H1 (cell line): ENCODE data around the gene TMEM79.
A peak's percentile ranks its signal among the peaks of the same experiment; 100 is the strongest.

Experiments
- CREB1 ChIP-seq: IDR thresholded peaks from 2 replicates; pipeline ENCODE4 v1.6.1; 2012; ENCODE audit warnings: inconsistent platforms
- CTCF ChIP-seq, 3 experiments: IDR thresholded peaks; 1 replicate in 2 of 3; 2 replicates in 1 of 3; pipeline versions ENCODE4 v1.5.1 to v1.6.1; 2011; ENCODE audit warnings: low read length in 3 of 3, mild to moderate bottlenecking in 3 of 3, inconsistent platforms in 2 of 3, low read depth in 1 of 3, moderate library complexity in 1 of 3; ENCODE audit not compliant: insufficient read depth in 1 of 3; ENCODE audit errors: control extremely low read depth in 1 of 3
- HDAC2 ChIP-seq, 2 experiments: fragments of 300-600 bp in 1 of 2; sonication (generic) in 1 of 2; IDR thresholded peaks; 2 replicates each; pipeline ENCODE4 v1.6.1; 2011 to 2012; ENCODE audit warnings: low read depth in 2 of 2, low read length in 2 of 2, mild to moderate bottlenecking in 2 of 2, moderate library complexity in 2 of 2, borderline replicate concordance in 1 of 2, inconsistent platforms in 1 of 2
- JUN ChIP-seq: IDR thresholded peaks from 2 replicates; pipeline ENCODE4 v1.6.1; 2011; ENCODE audit warnings: low read depth, mild to moderate bottlenecking, improper control_type of control experiment, low read length
- POLR2A ChIP-seq, 2 experiments: IDR thresholded peaks; 1 replicate in 1 of 2; 2 replicates in 1 of 2; pipeline ENCODE4 v1.6.1; 2011; ENCODE audit warnings: low read depth in 2 of 2, low read length in 2 of 2, mild to moderate bottlenecking in 2 of 2; ENCODE audit errors: control extremely low read depth in 1 of 2
- POLR2AphosphoS5 ChIP-seq: IDR thresholded peaks from 2 replicates; pipeline ENCODE4 v1.6.1; 2011; ENCODE audit warnings: low read depth, low read length
- TAF1 ChIP-seq: IDR thresholded peaks from 2 replicates; pipeline ENCODE4 v1.6.1; 2011; ENCODE audit warnings: mild to moderate bottlenecking, low read depth, low read length
- TEAD4 ChIP-seq: IDR thresholded peaks from 2 replicates; pipeline ENCODE4 v1.6.1; 2012; ENCODE audit warnings: low read depth, low read length, inconsistent platforms, mixed read lengths
- USF2 ChIP-seq: IDR thresholded peaks from 2 replicates; pipeline ENCODE4 v1.6.1; 2011; ENCODE audit warnings: low read length, improper control_type of control experiment

- TF ChIP-seq POLR2A (IDR thresholded peaks at IDR 0.05; ENCODE audit: control extremely low read depth in 1 of 2, low read depth in 2 of 2, low read length in 2 of 2) (peak; percentile 31 to 59; a peak in 2 of 3 replicates), POLR2AphosphoS5 (peak; percentile 29; the same call in 1 of the 2 replicates), JUN (no peak), HDAC2 (IDR thresholded peaks at IDR 0.05; ENCODE audit: borderline replicate concordance in 1 of 2, low read depth in 2 of 2, low read length in 2 of 2) (no peak), CTCF (IDR thresholded peaks at IDR 0.05; ENCODE audit: control extremely low read depth in 1 of 3, insufficient read depth in 1 of 3, low read depth in 1 of 3, low read length in 3 of 3) (no peak), TEAD4 (no peak), CREB1 (peak; percentile 25; the same call in 1 of the 2 replicates), TAF1 (peak; percentile 66), USF2 (no peak)
Measured at GRCh38 chr1:156291226-156292061, 7.3 kb downstream of the TMEM79 start.
